Tibial nerve (tissue), 4 donors: ENCODE data around the gene TOR4A.

ENCODE experiments used
- CTCF ChIP-seq, 5 experiments: fragments of 200-600 bp in 3 of 5; fragments of 450-650 bp in 2 of 5; sonication (generic) in 3 of 5; IDR thresholded peaks; one replicate each; pipeline ENCODE4 v1.5.1; 2016 to 2019; ENCODE audit warnings: antibody characterized with exemption in 5 of 5, mild to moderate bottlenecking in 3 of 5, moderate library complexity in 2 of 5
- EP300 ChIP-seq, 2 donors: sonication (generic); formaldehyde crosslinking; IDR thresholded peaks; one replicate each; pipeline ENCODE4 v1.6.1; 2017; ENCODE audit warnings: antibody characterized with exemption in 2 of 2, mild to moderate bottlenecking in 1 of 2
- POLR2A ChIP-seq, 2 donors: fragments of 450-650 bp; IDR thresholded peaks; one replicate each; pipeline ENCODE4 v1.6.1; 2017; ENCODE audit warnings: antibody characterized with exemption in 2 of 2, mild to moderate bottlenecking in 2 of 2, moderate library complexity in 2 of 2

DNA sequence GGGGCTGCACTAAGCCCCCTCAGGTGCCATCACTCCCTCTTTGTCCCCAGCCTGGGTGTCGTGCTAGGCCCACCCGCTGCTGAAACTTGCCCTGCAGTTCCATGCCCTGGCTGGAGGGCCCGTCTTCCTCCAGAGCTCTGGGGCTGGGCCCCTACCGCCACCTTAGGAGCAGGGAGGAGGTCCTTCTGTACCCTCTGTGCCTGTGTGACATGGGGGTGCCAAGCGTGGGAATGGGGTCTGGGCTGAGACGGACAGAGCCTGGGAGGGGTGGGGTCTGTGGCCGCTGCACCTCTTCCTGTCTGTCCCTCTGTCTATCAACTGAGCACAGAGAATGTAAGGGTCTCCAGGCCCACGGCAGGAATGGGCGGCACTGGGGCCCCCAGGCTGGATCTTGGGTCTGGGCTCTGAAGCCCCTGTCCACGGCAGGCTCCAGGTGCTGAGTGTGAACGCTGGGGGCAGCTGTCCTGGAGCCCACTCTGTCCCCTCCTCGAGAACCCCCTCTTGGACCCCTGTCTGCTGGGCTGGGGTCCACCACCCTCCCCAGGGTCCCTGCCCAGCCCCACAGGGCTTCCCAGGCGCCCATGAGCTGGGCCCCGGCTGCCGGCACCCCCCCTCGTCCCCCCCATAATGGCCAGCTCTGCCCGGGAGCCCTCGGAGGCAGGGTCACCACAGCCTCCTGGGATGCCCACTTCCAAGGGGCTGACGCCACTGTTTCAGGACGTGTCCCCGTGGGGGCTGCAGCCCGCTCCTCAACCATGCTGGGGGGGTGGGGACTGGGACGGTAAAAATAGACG, 40.4 kb downstream of the TOR4A start:
- TF ChIP-seq CTCF (IDR thresholded peaks at IDR 0.05) (no peak), POLR2A (IDR thresholded peaks at IDR 0.05) (no peak), EP300 (IDR thresholded peaks at IDR 0.05) (no peak)
